HepG2 (cell line): ENCODE measurements around the gene ARHGEF16. TPM values are rescaled to one million over a fixed set of nuclear protein-coding genes. Genes with fewer than 3 reads are reported as not detected.

Source experiments
- ARHGAP35 ChIP-seq: sonication (generic); formaldehyde crosslinking; IDR thresholded peaks from 2 replicates; pipeline ENCODE4 v1.9.0; 2022; ENCODE audit warnings: mild to moderate bottlenecking, inconsistent platforms, moderate library complexity, missing genetic modification reagents, borderline replicate concordance
- HOXA3 ChIP-seq: sonication (generic); formaldehyde crosslinking; IDR thresholded peaks from 2 replicates; pipeline ENCODE4 v1.5.0; 2020; ENCODE audit warnings: missing genetic modification reagents
- SMAD1 ChIP-seq: sonication (generic); formaldehyde crosslinking; IDR thresholded peaks from 2 replicates; pipeline ENCODE4 v1.4.0; 2020; ENCODE audit warnings: missing genetic modification reagents, low read depth, mild to moderate bottlenecking, borderline replicate concordance
- SUZ12 ChIP-seq: fragments of 150-350 bp; IDR thresholded peaks from 2 replicates; pipeline ENCODE4 v1.6.1; 2014; ENCODE audit warnings: low read depth, low read length
- ZNF17 ChIP-seq: sonication (generic); formaldehyde crosslinking; IDR thresholded peaks from 2 replicates; pipeline ENCODE4 v1.5.0; 2020; ENCODE audit warnings: mild to moderate bottlenecking, missing genetic modification reagents
- ZNF441 ChIP-seq: sonication (generic); formaldehyde crosslinking; IDR thresholded peaks from 2 replicates; pipeline ENCODE4 v1.7.0; 2021; ENCODE audit warnings: missing genetic modification reagents, borderline replicate concordance
- ZNF878 ChIP-seq: sonication (generic); formaldehyde crosslinking; IDR thresholded peaks from 2 replicates; pipeline ENCODE4 v1.8.1; 2023; ENCODE audit warnings: mild to moderate bottlenecking, missing genetic modification reagents, moderate library complexity
- polyA plus RNA-seq, 8 experiments: library from polyadenylated mRNA; depleted of rRNA in 3 of 8; stranded (reverse) in 7 of 8; unstranded in 1 of 8; fragments of >200 nt; fragmentation: Illumina TruSeq in 4 of 8; extraction: Trizol in 4 of 8; gene quantifications; 2 replicates each; pipeline versions ENCODE4 v1.2.1 to v1.2.3, GENCODE V29; 2011 to 2016; ENCODE audit warnings: low read depth in 4 of 8, missing spikeins in 1 of 8, mixed read lengths in 1 of 8; ENCODE audit not compliant: insufficient read depth in 1 of 8
- total RNA-seq, 5 experiments: library from RNA; depleted of rRNA; stranded (reverse); fragments of >200 nt; fragmentation: Illumina TruSeq; extraction: Trizol; gene quantifications; 2 replicates each; pipeline ENCODE4 v1.2.3, GENCODE V29; 2016; ENCODE audit warnings: low read depth in 1 of 5
- TF ChIP-seq, protein P1 (sequence below): sonication (generic); formaldehyde crosslinking; IDR thresholded peaks from 2 replicates; pipeline ENCODE4 v1.4.0; 2020; ENCODE audit warnings: mild to moderate bottlenecking, missing genetic modification reagents
- TF ChIP-seq, protein P2 (sequence below): sonication (generic); formaldehyde crosslinking; IDR thresholded peaks from 2 replicates; pipeline ENCODE4 v1.5.1; 2020; ENCODE audit warnings: mild to moderate bottlenecking, missing genetic modification reagents, moderate library complexity
- TF ChIP-seq, protein P3 (sequence below): sonication (generic); formaldehyde crosslinking; IDR thresholded peaks from 2 replicates; pipeline ENCODE4 v1.4.0; 2020; ENCODE audit warnings: missing genetic modification reagents
- TF ChIP-seq, protein P4 (sequence below): sonication (generic); formaldehyde crosslinking; IDR thresholded peaks from 2 replicates; pipeline ENCODE4 v1.5.0; 2020; ENCODE audit warnings: mild to moderate bottlenecking, missing genetic modification reagents, moderate library complexity
- TF ChIP-seq, protein P5 (sequence below): IDR thresholded peaks from 2 replicates; pipeline ENCODE4 v1.6.1; 2016
- TF ChIP-seq, protein P6 (sequence below): sonication (generic); formaldehyde crosslinking; conservative IDR thresholded peaks from 2 replicates; pipeline ENCODE4 v1.8.0; 2022; ENCODE audit warnings: missing genetic modification reagents

Gene ARHGEF16
- total and polyA plus RNA-seq, 2 of the 13 experiments (the other 11 are each of a cell fraction or from before 2014, with no cell fraction given): 20.3 to 39.9 TPM

DNA sequence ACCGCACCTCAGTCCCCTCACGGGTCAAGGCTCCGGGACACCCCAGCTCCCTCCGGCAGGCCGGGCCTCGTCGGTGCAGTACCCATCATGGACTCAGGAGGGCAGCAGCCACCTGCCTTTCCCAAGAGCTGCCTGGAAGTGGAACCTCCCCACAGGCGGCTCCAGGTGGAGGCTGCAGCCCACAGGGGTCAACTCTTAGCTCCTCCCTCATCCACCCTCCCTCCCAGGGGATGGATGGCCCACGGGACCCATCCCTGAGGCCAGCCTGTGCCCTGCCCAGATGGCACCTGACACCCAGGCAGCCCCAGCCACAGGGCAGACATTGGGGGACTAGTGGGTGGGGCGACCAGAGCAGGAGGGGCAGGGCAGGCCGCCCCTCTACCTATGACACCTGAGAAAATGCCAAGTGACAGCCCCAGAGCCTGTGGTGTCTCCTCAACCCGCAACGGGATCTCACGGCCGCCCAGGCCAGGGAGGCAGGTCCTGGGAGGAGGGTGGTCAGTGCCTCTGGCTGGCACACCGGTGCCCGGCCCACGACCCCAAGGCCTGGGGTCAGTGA, 1.2 kb upstream of the ARHGEF16 start (continued):
- TF ChIP-seq, protein P1, sequence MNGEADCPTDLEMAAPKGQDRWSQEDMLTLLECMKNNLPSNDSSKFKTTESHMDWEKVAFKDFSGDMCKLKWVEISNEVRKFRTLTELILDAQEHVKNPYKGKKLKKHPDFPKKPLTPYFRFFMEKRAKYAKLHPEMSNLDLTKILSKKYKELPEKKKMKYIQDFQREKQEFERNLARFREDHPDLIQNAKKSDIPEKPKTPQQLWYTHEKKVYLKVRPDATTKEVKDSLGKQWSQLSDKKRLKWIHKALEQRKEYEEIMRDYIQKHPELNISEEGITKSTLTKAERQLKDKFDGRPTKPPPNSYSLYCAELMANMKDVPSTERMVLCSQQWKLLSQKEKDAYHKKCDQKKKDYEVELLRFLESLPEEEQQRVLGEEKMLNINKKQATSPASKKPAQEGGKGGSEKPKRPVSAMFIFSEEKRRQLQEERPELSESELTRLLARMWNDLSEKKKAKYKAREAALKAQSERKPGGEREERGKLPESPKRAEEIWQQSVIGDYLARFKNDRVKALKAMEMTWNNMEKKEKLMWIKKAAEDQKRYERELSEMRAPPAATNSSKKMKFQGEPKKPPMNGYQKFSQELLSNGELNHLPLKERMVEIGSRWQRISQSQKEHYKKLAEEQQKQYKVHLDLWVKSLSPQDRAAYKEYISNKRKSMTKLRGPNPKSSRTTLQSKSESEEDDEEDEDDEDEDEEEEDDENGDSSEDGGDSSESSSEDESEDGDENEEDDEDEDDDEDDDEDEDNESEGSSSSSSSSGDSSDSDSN: no peak; the same call in 1 of the 2 replicates
- TF ChIP-seq, protein P2, sequence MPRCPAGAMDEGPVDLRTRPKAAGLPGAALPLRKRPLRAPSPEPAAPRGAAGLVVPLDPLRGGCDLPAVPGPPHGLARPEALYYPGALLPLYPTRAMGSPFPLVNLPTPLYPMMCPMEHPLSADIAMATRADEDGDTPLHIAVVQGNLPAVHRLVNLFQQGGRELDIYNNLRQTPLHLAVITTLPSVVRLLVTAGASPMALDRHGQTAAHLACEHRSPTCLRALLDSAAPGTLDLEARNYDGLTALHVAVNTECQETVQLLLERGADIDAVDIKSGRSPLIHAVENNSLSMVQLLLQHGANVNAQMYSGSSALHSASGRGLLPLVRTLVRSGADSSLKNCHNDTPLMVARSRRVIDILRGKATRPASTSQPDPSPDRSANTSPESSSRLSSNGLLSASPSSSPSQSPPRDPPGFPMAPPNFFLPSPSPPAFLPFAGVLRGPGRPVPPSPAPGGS (CRISPR knock-in tag): peak; percentile 38; the same call in 1 of the 2 replicates
- TF ChIP-seq ARHGAP35 (CRISPR knock-in tag) (no peak; the same call in 1 of the 2 replicates), SMAD1 (CRISPR knock-in tag) (no peak), ZNF17 (CRISPR knock-in tag) (no peak), SUZ12 (no peak), ZNF441 (0 out of 2 replicates have a peak, but pooled peaks have one; percentile 15), ZNF878 (CRISPR knock-in tag) (no peak), HOXA3 (CRISPR knock-in tag) (peak; percentile 18; the same call in 1 of the 2 replicates)
- TF ChIP-seq, protein P3, sequence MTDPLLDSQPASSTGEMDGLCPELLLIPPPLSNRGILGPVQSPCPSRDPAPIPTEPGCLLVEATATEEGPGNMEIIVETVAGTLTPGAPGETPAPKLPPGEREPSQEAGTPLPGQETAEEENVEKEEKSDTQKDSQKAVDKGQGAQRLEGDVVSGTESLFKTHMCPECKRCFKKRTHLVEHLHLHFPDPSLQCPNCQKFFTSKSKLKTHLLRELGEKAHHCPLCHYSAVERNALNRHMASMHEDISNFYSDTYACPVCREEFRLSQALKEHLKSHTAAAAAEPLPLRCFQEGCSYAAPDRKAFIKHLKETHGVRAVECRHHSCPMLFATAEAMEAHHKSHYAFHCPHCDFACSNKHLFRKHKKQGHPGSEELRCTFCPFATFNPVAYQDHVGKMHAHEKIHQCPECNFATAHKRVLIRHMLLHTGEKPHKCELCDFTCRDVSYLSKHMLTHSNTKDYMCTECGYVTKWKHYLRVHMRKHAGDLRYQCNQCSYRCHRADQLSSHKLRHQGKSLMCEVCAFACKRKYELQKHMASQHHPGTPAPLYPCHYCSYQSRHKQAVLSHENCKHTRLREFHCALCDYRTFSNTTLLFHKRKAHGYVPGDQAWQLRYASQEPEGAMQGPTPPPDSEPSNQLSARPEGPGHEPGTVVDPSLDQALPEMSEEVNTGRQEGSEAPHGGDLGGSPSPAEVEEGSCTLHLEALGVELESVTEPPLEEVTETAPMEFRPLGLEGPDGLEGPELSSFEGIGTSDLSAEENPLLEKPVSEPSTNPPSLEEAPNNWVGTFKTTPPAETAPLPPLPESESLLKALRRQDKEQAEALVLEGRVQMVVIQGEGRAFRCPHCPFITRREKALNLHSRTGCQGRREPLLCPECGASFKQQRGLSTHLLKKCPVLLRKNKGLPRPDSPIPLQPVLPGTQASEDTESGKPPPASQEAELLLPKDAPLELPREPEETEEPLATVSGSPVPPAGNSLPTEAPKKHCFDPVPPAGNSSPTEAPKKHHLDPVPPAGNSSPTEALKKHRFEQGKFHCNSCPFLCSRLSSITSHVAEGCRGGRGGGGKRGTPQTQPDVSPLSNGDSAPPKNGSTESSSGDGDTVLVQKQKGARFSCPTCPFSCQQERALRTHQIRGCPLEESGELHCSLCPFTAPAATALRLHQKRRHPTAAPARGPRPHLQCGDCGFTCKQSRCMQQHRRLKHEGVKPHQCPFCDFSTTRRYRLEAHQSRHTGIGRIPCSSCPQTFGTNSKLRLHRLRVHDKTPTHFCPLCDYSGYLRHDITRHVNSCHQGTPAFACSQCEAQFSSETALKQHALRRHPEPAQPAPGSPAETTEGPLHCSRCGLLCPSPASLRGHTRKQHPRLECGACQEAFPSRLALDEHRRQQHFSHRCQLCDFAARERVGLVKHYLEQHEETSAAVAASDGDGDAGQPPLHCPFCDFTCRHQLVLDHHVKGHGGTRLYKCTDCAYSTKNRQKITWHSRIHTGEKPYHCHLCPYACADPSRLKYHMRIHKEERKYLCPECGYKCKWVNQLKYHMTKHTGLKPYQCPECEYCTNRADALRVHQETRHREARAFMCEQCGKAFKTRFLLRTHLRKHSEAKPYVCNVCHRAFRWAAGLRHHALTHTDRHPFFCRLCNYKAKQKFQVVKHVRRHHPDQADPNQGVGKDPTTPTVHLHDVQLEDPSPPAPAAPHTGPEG (CRISPR knock-in tag): no peak
- TF ChIP-seq, protein P4, sequence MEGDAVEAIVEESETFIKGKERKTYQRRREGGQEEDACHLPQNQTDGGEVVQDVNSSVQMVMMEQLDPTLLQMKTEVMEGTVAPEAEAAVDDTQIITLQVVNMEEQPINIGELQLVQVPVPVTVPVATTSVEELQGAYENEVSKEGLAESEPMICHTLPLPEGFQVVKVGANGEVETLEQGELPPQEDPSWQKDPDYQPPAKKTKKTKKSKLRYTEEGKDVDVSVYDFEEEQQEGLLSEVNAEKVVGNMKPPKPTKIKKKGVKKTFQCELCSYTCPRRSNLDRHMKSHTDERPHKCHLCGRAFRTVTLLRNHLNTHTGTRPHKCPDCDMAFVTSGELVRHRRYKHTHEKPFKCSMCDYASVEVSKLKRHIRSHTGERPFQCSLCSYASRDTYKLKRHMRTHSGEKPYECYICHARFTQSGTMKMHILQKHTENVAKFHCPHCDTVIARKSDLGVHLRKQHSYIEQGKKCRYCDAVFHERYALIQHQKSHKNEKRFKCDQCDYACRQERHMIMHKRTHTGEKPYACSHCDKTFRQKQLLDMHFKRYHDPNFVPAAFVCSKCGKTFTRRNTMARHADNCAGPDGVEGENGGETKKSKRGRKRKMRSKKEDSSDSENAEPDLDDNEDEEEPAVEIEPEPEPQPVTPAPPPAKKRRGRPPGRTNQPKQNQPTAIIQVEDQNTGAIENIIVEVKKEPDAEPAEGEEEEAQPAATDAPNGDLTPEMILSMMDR (CRISPR knock-in tag): peak; percentile 98
- TF ChIP-seq, protein P5, sequence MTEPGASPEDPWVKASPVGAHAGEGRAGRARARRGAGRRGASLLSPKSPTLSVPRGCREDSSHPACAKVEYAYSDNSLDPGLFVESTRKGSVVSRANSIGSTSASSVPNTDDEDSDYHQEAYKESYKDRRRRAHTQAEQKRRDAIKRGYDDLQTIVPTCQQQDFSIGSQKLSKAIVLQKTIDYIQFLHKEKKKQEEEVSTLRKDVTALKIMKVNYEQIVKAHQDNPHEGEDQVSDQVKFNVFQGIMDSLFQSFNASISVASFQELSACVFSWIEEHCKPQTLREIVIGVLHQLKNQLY: no peak
- TF ChIP-seq, protein P6, sequence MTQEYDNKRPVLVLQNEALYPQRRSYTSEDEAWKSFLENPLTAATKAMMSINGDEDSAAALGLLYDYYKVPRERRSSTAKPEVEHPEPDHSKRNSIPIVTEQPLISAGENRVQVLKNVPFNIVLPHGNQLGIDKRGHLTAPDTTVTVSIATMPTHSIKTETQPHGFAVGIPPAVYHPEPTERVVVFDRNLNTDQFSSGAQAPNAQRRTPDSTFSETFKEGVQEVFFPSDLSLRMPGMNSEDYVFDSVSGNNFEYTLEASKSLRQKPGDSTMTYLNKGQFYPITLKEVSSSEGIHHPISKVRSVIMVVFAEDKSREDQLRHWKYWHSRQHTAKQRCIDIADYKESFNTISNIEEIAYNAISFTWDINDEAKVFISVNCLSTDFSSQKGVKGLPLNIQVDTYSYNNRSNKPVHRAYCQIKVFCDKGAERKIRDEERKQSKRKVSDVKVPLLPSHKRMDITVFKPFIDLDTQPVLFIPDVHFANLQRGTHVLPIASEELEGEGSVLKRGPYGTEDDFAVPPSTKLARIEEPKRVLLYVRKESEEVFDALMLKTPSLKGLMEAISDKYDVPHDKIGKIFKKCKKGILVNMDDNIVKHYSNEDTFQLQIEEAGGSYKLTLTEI (CRISPR knock-in tag): no peak
